ENCODE measurements around the gene DHH. TPM values are rescaled to one million over a fixed set of nuclear protein-coding genes. Genes with fewer than 3 reads are reported as not detected.

The DHH gene
- total and polyA plus RNA-seq, 9 of the 15 experiments (the other 6 are each of a cell fraction or from before 2014, with no cell fraction given) = 0.07 to 2.6 (median 0.54) TPM

DNA sequence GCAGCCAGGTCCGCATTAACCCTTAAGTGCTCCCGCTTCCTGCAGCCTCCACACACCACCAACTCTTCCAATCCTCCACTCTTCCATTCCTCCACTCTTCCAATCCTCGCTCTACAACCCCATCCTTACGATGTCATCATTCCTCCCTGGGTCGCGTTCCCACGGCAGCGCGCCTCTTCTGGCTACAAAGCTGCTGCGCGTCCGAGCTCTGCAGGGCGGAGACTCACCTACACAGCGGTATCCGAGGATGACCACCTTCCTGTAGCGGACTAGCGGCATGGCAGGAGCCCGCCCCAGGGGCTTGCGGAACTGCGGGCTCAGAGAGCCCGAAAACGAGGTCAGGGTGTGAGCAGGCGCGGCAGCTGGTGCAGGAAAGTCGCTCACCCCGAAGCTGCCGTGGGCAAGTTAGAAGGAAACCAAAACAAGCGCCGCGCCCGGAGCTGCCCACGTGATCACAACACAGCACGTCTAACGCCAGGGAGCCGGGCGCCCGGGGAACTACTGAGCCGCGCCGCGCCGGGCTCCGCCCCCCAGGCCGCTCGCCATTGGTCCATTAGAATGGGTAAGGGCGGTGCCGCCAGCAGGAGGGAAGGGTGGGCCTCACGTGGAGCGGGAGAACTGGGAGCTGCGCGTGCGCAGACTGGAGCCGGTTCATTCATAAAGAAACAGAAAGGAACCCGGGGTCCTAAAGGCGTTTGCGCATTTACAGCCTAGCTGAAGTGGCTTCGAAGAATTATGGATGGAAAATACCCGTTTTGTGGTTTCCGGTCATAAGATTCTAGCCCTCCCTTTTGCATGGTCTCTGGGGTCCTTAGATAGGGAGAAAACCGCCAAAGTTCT, 24.9 kb downstream of the DHH start, which contains the start of gene RHEBL1 (continued):
- TF ChIP-seq ZNF589 (CRISPR knock-in tag; IDR thresholded peaks at IDR 0.05; ENCODE audit: low read depth) (no peak), ETS2 (tag; IDR thresholded peaks at IDR 0.05; ENCODE audit: borderline replicate concordance, poor library complexity, severe bottlenecking) (no peak), HMG20A (CRISPR knock-in tag; conservative IDR thresholded peaks at IDR 0.05) (no peak), POLR2A (conservative IDR thresholded peaks at IDR 0.05) (peak; percentile 74), EWSR1 (IDR thresholded peaks at IDR 0.05; ENCODE audit: borderline replicate concordance, low read depth, partially characterized antibody) (no peak), BRD9 (IDR thresholded peaks at IDR 0.05; ENCODE audit: low read depth, partially characterized antibody) (no peak), STAT5B (CRISPR knock-in tag; IDR thresholded peaks at IDR 0.05) (no peak), EGR1 (conservative IDR thresholded peaks at IDR 0.05) (0 out of 2 replicates have a peak, but pooled peaks have one; percentile 26), RBM39 (optimal IDR thresholded peaks at IDR 0.05; ENCODE audit: low read depth, low read length) (no peak)
- TF ChIP-seq, protein P1, sequence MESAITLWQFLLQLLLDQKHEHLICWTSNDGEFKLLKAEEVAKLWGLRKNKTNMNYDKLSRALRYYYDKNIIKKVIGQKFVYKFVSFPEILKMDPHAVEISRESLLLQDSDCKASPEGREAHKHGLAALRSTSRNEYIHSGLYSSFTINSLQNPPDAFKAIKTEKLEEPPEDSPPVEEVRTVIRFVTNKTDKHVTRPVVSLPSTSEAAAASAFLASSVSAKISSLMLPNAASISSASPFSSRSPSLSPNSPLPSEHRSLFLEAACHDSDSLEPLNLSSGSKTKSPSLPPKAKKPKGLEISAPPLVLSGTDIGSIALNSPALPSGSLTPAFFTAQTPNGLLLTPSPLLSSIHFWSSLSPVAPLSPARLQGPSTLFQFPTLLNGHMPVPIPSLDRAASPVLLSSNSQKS (CRISPR knock-in tag; IDR thresholded peaks at IDR 0.05) = no peak
- TF ChIP-seq, protein P2, sequence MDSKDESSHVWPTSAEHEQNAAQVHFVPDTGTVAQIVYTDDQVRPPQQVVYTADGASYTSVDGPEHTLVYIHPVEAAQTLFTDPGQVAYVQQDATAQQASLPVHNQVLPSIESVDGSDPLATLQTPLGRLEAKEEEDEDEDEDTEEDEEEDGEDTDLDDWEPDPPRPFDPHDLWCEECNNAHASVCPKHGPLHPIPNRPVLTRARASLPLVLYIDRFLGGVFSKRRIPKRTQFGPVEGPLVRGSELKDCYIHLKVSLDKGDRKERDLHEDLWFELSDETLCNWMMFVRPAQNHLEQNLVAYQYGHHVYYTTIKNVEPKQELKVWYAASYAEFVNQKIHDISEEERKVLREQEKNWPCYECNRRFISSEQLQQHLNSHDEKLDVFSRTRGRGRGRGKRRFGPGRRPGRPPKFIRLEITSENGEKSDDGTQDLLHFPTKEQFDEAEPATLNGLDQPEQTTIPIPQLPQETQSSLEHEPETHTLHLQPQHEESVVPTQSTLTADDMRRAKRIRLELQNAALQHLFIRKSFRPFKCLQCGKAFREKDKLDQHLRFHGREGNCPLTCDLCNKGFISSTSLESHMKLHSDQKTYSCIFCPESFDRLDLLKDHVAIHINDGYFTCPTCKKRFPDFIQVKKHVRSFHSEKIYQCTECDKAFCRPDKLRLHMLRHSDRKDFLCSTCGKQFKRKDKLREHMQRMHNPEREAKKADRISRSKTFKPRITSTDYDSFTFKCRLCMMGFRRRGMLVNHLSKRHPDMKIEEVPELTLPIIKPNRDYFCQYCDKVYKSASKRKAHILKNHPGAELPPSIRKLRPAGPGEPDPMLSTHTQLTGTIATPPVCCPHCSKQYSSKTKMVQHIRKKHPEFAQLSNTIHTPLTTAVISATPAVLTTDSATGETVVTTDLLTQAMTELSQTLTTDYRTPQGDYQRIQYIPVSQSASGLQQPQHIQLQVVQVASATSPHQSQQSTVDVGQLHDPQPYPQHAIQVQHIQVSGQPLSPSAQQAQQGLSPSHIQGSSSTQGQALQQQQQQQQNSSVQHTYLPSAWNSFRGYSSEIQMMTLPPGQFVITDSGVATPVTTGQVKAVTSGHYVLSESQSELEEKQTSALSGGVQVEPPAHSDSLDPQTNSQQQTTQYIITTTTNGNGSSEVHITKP (IDR thresholded peaks at IDR 0.05; ENCODE audit: partially characterized antibody) = peak; percentile 6
- TF ChIP-seq, protein P3, sequence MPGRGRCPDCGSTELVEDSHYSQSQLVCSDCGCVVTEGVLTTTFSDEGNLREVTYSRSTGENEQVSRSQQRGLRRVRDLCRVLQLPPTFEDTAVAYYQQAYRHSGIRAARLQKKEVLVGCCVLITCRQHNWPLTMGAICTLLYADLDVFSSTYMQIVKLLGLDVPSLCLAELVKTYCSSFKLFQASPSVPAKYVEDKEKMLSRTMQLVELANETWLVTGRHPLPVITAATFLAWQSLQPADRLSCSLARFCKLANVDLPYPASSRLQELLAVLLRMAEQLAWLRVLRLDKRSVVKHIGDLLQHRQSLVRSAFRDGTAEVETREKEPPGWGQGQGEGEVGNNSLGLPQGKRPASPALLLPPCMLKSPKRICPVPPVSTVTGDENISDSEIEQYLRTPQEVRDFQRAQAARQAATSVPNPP (IDR thresholded peaks at IDR 0.05; ENCODE audit: borderline replicate concordance, insufficient read depth, insufficient read length) = no peak
- TF ChIP-seq, protein P4, sequence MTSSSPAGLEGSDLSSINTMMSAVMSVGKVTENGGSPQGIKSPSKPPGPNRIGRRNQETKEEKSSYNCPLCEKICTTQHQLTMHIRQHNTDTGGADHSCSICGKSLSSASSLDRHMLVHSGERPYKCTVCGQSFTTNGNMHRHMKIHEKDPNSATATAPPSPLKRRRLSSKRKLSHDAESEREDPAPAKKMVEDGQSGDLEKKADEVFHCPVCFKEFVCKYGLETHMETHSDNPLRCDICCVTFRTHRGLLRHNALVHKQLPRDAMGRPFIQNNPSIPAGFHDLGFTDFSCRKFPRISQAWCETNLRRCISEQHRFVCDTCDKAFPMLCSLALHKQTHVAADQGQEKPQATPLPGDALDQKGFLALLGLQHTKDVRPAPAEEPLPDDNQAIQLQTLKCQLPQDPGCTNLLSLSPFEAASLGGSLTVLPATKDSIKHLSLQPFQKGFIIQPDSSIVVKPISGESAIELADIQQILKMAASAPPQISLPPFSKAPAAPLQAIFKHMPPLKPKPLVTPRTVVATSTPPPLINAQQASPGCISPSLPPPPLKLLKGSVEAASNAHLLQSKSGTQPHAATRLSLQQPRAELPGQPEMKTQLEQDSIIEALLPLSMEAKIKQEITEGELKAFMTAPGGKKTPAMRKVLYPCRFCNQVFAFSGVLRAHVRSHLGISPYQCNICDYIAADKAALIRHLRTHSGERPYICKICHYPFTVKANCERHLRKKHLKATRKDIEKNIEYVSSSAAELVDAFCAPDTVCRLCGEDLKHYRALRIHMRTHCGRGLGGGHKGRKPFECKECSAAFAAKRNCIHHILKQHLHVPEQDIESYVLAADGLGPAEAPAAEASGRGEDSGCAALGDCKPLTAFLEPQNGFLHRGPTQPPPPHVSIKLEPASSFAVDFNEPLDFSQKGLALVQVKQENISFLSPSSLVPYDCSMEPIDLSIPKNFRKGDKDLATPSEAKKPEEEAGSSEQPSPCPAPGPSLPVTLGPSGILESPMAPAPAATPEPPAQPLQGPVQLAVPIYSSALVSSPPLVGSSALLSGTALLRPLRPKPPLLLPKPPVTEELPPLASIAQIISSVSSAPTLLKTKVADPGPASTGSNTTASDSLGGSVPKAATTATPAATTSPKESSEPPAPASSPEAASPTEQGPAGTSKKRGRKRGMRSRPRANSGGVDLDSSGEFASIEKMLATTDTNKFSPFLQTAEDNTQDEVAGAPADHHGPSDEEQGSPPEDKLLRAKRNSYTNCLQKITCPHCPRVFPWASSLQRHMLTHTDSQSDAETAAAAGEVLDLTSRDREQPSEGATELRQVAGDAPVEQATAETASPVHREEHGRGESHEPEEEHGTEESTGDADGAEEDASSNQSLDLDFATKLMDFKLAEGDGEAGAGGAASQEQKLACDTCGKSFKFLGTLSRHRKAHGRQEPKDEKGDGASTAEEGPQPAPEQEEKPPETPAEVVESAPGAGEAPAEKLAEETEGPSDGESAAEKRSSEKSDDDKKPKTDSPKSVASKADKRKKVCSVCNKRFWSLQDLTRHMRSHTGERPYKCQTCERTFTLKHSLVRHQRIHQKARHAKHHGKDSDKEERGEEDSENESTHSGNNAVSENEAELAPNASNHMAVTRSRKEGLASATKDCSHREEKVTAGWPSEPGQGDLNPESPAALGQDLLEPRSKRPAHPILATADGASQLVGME (CRISPR knock-in tag; IDR thresholded peaks at IDR 0.05) = peak; percentile 49; the same call in 1 of the 2 replicates
